GM12878 (cell line): ENCODE results near the gene TEX12. TPM values are rescaled to one million over a fixed set of nuclear protein-coding genes. Genes with fewer than 3 reads are reported as not detected.
"Not testable (repeated sequence)": the region's sequence is repeated elsewhere in the genome, so short reads cannot be mapped to it uniquely, and the experiment has no call there.

Experiments
- ATAC-seq: fragments of 200-7000 bp; cut with Tn5 transposase; 3 replicates; pipeline ENCODE4 v1.9.1; 2020; ENCODE audit warnings: mild to moderate bottlenecking, moderate library complexity
- BruUV-seq: library from RNA; stranded (reverse); fragments of 400-500 nt; replicated peaks from 2 replicates; lab custom pipeline; 2021; lab: Mats Ljungman, UMichigan
- CTCF ChIA-PET: fragments of 300-600 bp; sonication (Branson Sonifier 250); formaldehyde crosslinking; extraction: SDS; loops from one replicate; lab custom pipeline; 2021; ENCODE audit warnings: inconsistent platforms; lab: Yijun Ruan, JAX
- POLR2A ChIA-PET: fragments of 350-600 bp; formaldehyde crosslinking; extraction: SDS; loops from one replicate; lab custom pipeline; 2021; ENCODE audit warnings: inconsistent platforms; lab: Charles Lee
- RAD21 ChIA-PET: fragments of 300-600 bp; sonication (Branson Sonifier 250); formaldehyde crosslinking; loops from one replicate; lab custom pipeline; 2023; ENCODE audit warnings: antibody characterized with exemption; ENCODE audit not compliant: unreplicated experiment; lab: Charles Lee
- SMC1A ChIA-PET: fragments of 300-600 bp; sonication (Branson Sonifier 250); formaldehyde crosslinking; loops from one replicate; lab custom pipeline; 2023; ENCODE audit not compliant: unreplicated experiment, uncharacterized antibody; lab: Charles Lee
- DNase-seq: peaks from one replicate; pipeline ENCODE4 v3.0.0-alpha.2; 2011; ENCODE audit warnings: low read depth, low spot score
- FAIRE-seq: peaks from 3 replicates; lab custom pipeline; 2011; peaks lifted over from hg19 to GRCh38; lab: Jason Lieb, UNC
- H2AFZ ChIP-seq: 2 replicates; pipeline ENCODE4 v1.6.0; 2011; ENCODE audit warnings: low read depth, low read length, control low read depth; ENCODE audit not compliant: control insufficient read depth
- H3K27ac ChIP-seq: 2 replicates; pipeline ENCODE4 v1.5.1; 2011; ENCODE audit warnings: control low read depth; ENCODE audit not compliant: control insufficient read depth, insufficient read depth
- H3K27me3 ChIP-seq, 2 experiments: replicated peaks in 1 of 2; 2 replicates each; pipeline versions ENCODE4 v1.6.0 to v1.6.1; 2011; ENCODE audit warnings: low read length in 1 of 2; ENCODE audit not compliant: control insufficient read depth in 2 of 2, insufficient read depth in 2 of 2
- H3K36me3 ChIP-seq, 2 experiments: 2 replicates each; pipeline ENCODE4 v1.5.1; 2011; ENCODE audit warnings: low read length in 1 of 2; ENCODE audit not compliant: control insufficient read depth in 2 of 2, insufficient read depth in 2 of 2
- H3K4me1 ChIP-seq: 2 replicates; pipeline ENCODE4 v1.6.1; 2011; ENCODE audit warnings: mild to moderate bottlenecking, low read length, moderate library complexity, mixed read lengths; ENCODE audit not compliant: control insufficient read depth, insufficient read depth
- H3K4me2 ChIP-seq: 2 replicates; pipeline ENCODE4 v1.6.0; 2011; ENCODE audit warnings: control low read depth; ENCODE audit not compliant: control insufficient read depth, insufficient read depth
- H3K4me3 ChIP-seq: fragments of 200-600 bp; sonication (generic); 2 replicates; pipeline ENCODE4 v1.5.1; 2016
- H3K79me2 ChIP-seq: 2 replicates; pipeline ENCODE4 v1.6.0; 2011; ENCODE audit warnings: low read length; ENCODE audit not compliant: control insufficient read depth, insufficient read depth
- H3K9ac ChIP-seq: 2 replicates; pipeline ENCODE4 v1.8.0; 2011; ENCODE audit warnings: low read length, control low read depth, mixed read lengths; ENCODE audit not compliant: control insufficient read depth, insufficient read depth
- H3K9me3 ChIP-seq: replicated peaks from 3 replicates; pipeline ENCODE4 v1.5.1; 2011; ENCODE audit warnings: mild to moderate bottlenecking, low read length; ENCODE audit not compliant: control insufficient read depth, insufficient read depth
- H4K20me1 ChIP-seq: 2 replicates; pipeline ENCODE4 v1.6.0; 2011; ENCODE audit not compliant: control insufficient read depth, insufficient read depth
- CHD4 ChIP-seq: fragments of 200-600 bp; sonication (generic); IDR thresholded peaks from 2 replicates; pipeline ENCODE4 v1.6.1; 2016; ENCODE audit warnings: mild to moderate bottlenecking
- MTA2 ChIP-seq: fragments of 450-650 bp; IDR thresholded peaks from 2 replicates; pipeline ENCODE4 v1.6.1; 2016; ENCODE audit warnings: low read depth, mild to moderate bottlenecking, moderate library complexity
- NFYB ChIP-seq: IDR thresholded peaks from 2 replicates; pipeline ENCODE4 v1.6.1; 2011; ENCODE audit warnings: low read depth, mild to moderate bottlenecking, low read length, improper control_type of control experiment, moderate library complexity; ENCODE audit not compliant: insufficient read depth
- RBBP5 ChIP-seq: fragments of 200-600 bp; sonication (generic); conservative IDR thresholded peaks from 2 replicates; pipeline ENCODE4 v1.6.1; 2016
- SMARCA5 ChIP-seq: fragments of 450-650 bp; IDR thresholded peaks from 2 replicates; pipeline ENCODE4 v1.6.1; 2017; ENCODE audit warnings: mild to moderate bottlenecking
- SREBF1 ChIP-seq: IDR thresholded peaks from 2 replicates; pipeline ENCODE4 v1.6.1; 2012; ENCODE audit warnings: mild to moderate bottlenecking, low read length
- SUZ12 ChIP-seq: fragments of 200-600 bp; sonication (generic); IDR thresholded peaks from one replicate; pipeline ENCODE4 v1.6.1; 2018; ENCODE audit warnings: antibody characterized with exemption, mild to moderate bottlenecking; ENCODE audit not compliant: unreplicated experiment
- TBL1XR1 ChIP-seq: IDR thresholded peaks from 2 replicates; pipeline ENCODE4 v1.6.1; 2012; ENCODE audit warnings: low read depth, low read length, improper control_type of control experiment
- WGBS: methylation state at CpG from one replicate; pipeline ENCODE4 v1.1.6; 2016; ENCODE audit warnings: low lambda C conversion rate; ENCODE audit not compliant: insufficient replicate concordance, insufficient coverage; ENCODE audit errors: missing lambda C conversion rate; 5-methylcytosine and 5-hydroxymethylcytosine counted together
- in situ Hi-C: fragments of 300-500 bp; cut with MboI; formaldehyde crosslinking; loops from 9 replicates; pipeline ENCODE4 v1.14.3; 2018; ENCODE audit warnings: mixed read lengths
- intact Hi-C: fragments of 100-400 bp; cut with micrococcal nuclease; formaldehyde crosslinking; loops from one replicate; pipeline ENCODE4 v1.14.2; 2022; ENCODE audit not compliant: unreplicated experiment
- polyA plus RNA-seq, 11 experiments: library from polyadenylated mRNA; depleted of rRNA in 4 of 11; unstranded in 6 of 11; stranded (reverse) in 5 of 11; fragments of >200 nt; fragmentation: Nextera tagmentation in 4 of 11; fragmentation: Illumina TruSeq in 1 of 11; extraction: Ambion mirVana in 4 of 11; extraction: Trizol in 1 of 11; gene quantifications; 1 replicate in 1 of 11; 2 replicates in 10 of 11; pipeline versions ENCODE4 v1.2.1 to v1.2.3, GENCODE V29; 2011 to 2016; ENCODE audit warnings: inconsistent platforms in 2 of 11, missing spikeins in 2 of 11, low read depth in 1 of 11
- total RNA-seq, 4 experiments: library from RNA; depleted of rRNA in 3 of 4; stranded (reverse); fragments of >200 nt in 3 of 4; fragmentation: Illumina TruSeq in 1 of 4; extraction: Trizol in 1 of 4; gene quantifications; 2 replicates each; pipeline versions ENCODE4 v1.2.1 to v1.2.3, GENCODE V29; 2013 to 2021
- TF ChIP-seq, protein P1 (sequence below): fragments of 450-650 bp; formaldehyde crosslinking; IDR thresholded peaks from 2 replicates; pipeline ENCODE4 v1.4.0; 2020; ENCODE audit warnings: mild to moderate bottlenecking, moderate library complexity
- TF ChIP-seq, protein P2 (sequence below): IDR thresholded peaks from 2 replicates; pipeline ENCODE4 v1.6.1; 2011; ENCODE audit warnings: borderline replicate concordance, low read depth, mild to moderate bottlenecking, moderate library complexity, mixed read lengths, low read length; ENCODE audit not compliant: insufficient read depth; ENCODE audit errors: extremely low read length
- TF ChIP-seq, protein P3 (sequence below): fragments of 150-350 bp; IDR thresholded peaks from 2 replicates; pipeline ENCODE4 v1.6.1; 2014; ENCODE audit warnings: mild to moderate bottlenecking, low read depth, low read length

TEX12 gene
- total and polyA plus RNA-seq, 10 of the 15 experiments (the other 5 are each of a cell fraction or from before 2014, with no cell fraction given), result 0.11 to 1.3 (median 0.40) TPM; not detected in 2

DNA sequence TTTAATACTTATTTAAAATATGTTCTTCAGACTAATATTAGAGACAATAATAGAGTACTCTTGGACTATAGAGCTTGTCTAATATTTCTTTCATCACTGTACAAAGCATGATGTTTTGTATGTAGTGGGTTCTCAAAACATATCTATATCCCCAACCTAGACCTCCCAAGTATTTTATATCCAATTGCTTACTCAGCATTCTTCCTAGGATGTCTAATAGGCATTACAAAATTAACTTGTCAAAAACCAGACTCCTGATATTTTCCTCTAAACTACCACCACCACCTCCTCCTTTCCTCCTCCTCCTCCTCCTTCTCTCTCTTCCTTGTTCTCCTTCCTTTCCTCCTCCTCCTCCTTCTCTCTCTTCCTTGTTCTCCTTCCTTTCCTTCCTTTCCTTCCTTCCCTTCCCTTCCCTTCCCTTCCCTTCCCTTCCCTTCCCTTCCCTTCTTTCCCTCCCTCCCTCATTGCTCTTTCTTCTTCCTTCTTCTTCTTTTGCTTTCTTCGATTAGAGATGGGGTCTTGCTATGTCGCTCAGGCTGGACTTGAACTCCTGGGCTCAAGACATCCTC, 29.4 kb downstream of the TEX12 start:
- Histone ChIP-seq H3K79me2 (no peaks in the 10 kb centered on the region), H3K9ac (no peak overlapping the region), H2AFZ (no peak overlapping the region), H3K9me3 (no peaks in the 10 kb centered on the region), H3K27ac (no peak overlapping the region), H3K4me1 (no peaks in the 10 kb centered on the region), H3K36me3 (no peaks in the 10 kb centered on the region), H3K4me2 (no peak overlapping the region), H3K27me3 (no peaks in the 10 kb centered on the region)
- FAIRE-seq (no peak), DNase-seq (no peak)
- no TSS peak for BruUV-seq
- RAD21 ChIA-PET, result interaction anchor here (0.6 kb wide), 1 partner anchor 30 kb away, joined by 3 read pairs; no protein-coding TSS in a partner anchor
- SMC1A ChIA-PET, result no interaction called here
- CTCF ChIA-PET, result interaction anchor here (0.9 kb wide), 1 partner anchor 12 kb away, joined by 3 read pairs; no protein-coding TSS in a partner anchor
- POLR2A ChIA-PET, result no interaction called here
- 38% methylated on average over 2 of the region's 2 CpGs for WGBS
- in situ Hi-C loops, result no loop called here
- TF ChIP-seq, protein P1, sequence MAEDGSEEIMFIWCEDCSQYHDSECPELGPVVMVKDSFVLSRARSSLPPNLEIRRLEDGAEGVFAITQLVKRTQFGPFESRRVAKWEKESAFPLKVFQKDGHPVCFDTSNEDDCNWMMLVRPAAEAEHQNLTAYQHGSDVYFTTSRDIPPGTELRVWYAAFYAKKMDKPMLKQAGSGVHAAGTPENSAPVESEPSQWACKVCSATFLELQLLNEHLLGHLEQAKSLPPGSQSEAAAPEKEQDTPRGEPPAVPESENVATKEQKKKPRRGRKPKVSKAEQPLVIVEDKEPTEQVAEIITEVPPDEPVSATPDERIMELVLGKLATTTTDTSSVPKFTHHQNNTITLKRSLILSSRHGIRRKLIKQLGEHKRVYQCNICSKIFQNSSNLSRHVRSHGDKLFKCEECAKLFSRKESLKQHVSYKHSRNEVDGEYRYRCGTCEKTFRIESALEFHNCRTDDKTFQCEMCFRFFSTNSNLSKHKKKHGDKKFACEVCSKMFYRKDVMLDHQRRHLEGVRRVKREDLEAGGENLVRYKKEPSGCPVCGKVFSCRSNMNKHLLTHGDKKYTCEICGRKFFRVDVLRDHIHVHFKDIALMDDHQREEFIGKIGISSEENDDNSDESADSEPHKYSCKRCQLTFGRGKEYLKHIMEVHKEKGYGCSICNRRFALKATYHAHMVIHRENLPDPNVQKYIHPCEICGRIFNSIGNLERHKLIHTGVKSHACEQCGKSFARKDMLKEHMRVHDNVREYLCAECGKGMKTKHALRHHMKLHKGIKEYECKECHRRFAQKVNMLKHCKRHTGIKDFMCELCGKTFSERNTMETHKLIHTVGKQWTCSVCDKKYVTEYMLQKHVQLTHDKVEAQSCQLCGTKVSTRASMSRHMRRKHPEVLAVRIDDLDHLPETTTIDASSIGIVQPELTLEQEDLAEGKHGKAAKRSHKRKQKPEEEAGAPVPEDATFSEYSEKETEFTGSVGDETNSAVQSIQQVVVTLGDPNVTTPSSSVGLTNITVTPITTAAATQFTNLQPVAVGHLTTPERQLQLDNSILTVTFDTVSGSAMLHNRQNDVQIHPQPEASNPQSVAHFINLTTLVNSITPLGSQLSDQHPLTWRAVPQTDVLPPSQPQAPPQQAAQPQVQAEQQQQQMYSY (CRISPR knock-in tag), result no peak
- no peak for TF ChIP-seq MTA2
- TF ChIP-seq TBL1XR1, result no peak
- no peak for TF ChIP-seq CHD4
- TF ChIP-seq SREBF1, result no peak
- no peak for TF ChIP-seq RBBP5
- TF ChIP-seq, protein P2, sequence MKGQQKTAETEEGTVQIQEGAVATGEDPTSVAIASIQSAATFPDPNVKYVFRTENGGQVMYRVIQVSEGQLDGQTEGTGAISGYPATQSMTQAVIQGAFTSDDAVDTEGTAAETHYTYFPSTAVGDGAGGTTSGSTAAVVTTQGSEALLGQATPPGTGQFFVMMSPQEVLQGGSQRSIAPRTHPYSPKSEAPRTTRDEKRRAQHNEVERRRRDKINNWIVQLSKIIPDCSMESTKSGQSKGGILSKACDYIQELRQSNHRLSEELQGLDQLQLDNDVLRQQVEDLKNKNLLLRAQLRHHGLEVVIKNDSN, result no peak
- TF ChIP-seq SMARCA5, result no peak
- no peak for TF ChIP-seq SUZ12
- no peak for TF ChIP-seq NFYB
- TF ChIP-seq, protein P3, sequence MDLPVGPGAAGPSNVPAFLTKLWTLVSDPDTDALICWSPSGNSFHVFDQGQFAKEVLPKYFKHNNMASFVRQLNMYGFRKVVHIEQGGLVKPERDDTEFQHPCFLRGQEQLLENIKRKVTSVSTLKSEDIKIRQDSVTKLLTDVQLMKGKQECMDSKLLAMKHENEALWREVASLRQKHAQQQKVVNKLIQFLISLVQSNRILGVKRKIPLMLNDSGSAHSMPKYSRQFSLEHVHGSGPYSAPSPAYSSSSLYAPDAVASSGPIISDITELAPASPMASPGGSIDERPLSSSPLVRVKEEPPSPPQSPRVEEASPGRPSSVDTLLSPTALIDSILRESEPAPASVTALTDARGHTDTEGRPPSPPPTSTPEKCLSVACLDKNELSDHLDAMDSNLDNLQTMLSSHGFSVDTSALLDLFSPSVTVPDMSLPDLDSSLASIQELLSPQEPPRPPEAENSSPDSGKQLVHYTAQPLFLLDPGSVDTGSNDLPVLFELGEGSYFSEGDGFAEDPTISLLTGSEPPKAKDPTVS, result no peak
- TF ChIP-seq, all 136 proteins: peak for 0
- intact Hi-C loops, result no loop called here
- Histone ChIP-seq H3K4me3 (no peak overlapping the region), H4K20me1 (no peaks in the 10 kb centered on the region)
- ATAC-seq, result no peak

DNA sequence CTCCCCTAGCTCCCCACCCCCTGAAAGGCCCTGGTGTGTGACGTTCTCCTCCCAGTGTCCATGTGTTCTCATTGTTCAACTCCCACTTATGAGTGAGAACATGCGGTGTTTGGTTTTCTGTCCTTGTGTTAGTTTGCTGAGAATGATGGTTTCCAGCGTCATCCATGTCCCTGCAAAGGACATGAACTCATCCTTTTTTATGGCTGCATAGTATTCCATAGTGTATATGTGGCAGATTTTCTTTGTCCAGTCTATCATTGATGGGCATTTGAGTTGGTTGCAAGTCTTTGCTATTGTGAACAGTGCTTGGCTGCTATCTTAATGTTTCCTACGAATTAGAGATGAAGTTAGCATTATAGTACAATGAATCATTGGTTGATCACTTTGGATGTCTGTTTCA, 31.9 kb downstream of the TEX12 start:
- H3K4me3 ChIP-seq, H3K9me3 ChIP-seq, H3K9ac ChIP-seq, BruUV-seq, in situ Hi-C loops, H3K27ac ChIP-seq, POLR2A ChIA-PET, FAIRE-seq, RAD21 ChIA-PET, ATAC-seq, H3K79me2 ChIP-seq, H3K4me1 ChIP-seq, H3K27me3 ChIP-seq, H2AFZ ChIP-seq, DNase-seq, H4K20me1 ChIP-seq, intact Hi-C loops, H3K4me2 ChIP-seq, SMC1A ChIA-PET, H3K36me3 ChIP-seq: not testable (repeated sequence)
- CTCF ChIA-PET, result interaction anchor here (1.5 kb wide), 1 partner anchor 83 kb away, joined by 3 read pairs; no protein-coding TSS in a partner anchor
- WGBS, result 44% methylated on average over 4 of the region's 4 CpGs
